ENCODE results near the gene GRIA3.
"Not testable (repeated sequence)": the region's sequence is repeated elsewhere in the genome, so short reads cannot be mapped to it uniquely, and the experiment has no call there.

DNA sequence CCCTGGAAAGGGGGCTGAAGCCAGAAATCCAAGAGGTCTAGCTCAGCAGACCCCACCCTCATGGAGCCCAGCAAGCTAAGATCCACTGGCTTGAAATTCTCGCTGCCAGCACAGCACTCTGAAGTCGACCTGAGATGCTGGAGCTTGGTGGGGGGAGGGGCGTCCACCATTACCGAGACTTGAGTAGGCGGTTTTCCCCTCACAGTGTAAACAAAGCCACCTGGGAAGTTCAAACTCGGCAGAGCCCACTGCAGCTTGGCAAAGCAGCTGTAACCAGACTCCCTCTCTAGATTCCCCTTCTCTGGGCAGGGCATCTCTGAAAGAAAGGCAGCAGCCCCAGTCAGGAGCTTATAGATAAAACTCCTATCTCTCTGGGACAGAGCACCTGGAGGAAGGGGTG lies 99.3 kb downstream of the GRIA3 start:
- TF ChIP-seq, protein P1, sequence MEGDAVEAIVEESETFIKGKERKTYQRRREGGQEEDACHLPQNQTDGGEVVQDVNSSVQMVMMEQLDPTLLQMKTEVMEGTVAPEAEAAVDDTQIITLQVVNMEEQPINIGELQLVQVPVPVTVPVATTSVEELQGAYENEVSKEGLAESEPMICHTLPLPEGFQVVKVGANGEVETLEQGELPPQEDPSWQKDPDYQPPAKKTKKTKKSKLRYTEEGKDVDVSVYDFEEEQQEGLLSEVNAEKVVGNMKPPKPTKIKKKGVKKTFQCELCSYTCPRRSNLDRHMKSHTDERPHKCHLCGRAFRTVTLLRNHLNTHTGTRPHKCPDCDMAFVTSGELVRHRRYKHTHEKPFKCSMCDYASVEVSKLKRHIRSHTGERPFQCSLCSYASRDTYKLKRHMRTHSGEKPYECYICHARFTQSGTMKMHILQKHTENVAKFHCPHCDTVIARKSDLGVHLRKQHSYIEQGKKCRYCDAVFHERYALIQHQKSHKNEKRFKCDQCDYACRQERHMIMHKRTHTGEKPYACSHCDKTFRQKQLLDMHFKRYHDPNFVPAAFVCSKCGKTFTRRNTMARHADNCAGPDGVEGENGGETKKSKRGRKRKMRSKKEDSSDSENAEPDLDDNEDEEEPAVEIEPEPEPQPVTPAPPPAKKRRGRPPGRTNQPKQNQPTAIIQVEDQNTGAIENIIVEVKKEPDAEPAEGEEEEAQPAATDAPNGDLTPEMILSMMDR (IDR thresholded peaks at IDR 0.05) = not testable (repeated sequence)
- TF ChIP-seq POLR2A (IDR thresholded peaks at IDR 0.05) = not testable (repeated sequence)
